SK-N-SH (cell line): Measurements from ENCODE around the gene APC2. TPM values are rescaled to one million over a fixed set of nuclear protein-coding genes. Genes with fewer than 3 reads are reported as not detected.

Source experiments
- CTCF ChIA-PET: fragments of 300-600, 350-600 bp; formaldehyde crosslinking; extraction: SDS; loops from one replicate; lab custom pipeline; 2021; lab: Yijun Ruan, JAX
- POLR2A ChIA-PET: fragments of 350-600 bp; sonication (Branson Sonifier 250); formaldehyde crosslinking; extraction: SDS; loops from one replicate; lab custom pipeline; 2020; ENCODE audit warnings: antibody characterized with exemption, inconsistent platforms; lab: Yijun Ruan, JAX
- DNase-seq: peaks from one replicate; pipeline ENCODE4 v3.0.0; 2012
- H2AFZ ChIP-seq: fragments of 200-600 bp; sonication (generic); 2 replicates; pipeline ENCODE4 v1.8.1; 2016; ENCODE audit warnings: antibody characterized with exemption, mild to moderate bottlenecking, low read depth
- H3F3A ChIP-seq: fragments of 200-600 bp; sonication (generic); replicated peaks from 2 replicates; pipeline ENCODE3; 2016; ENCODE audit warnings: antibody characterized with exemption, mild to moderate bottlenecking; ENCODE audit not compliant: insufficient read depth
- H3K27ac ChIP-seq, 2 experiments: fragments of 200-500 bp in 1 of 2; fragments of 200-600 bp in 1 of 2; sonication (Bioruptor generic) in 1 of 2; sonication (generic), shearing (Covaris generic) in 1 of 2; 2 replicates each; pipeline versions ENCODE4 v1.5.1 to v1.6.1; 2014 to 2016; ENCODE audit warnings: low read depth in 2 of 2, inconsistent platforms in 1 of 2, low read length in 1 of 2, mild to moderate bottlenecking in 1 of 2, mixed read lengths in 1 of 2
- H3K27me3 ChIP-seq: fragments of 200-600 bp; sonication (generic), shearing (Covaris generic); 2 replicates; pipeline ENCODE4 v1.6.1; 2016; ENCODE audit warnings: mixed run types; ENCODE audit not compliant: insufficient read depth
- H3K36me3 ChIP-seq, 2 experiments: fragments of 200-500 bp in 1 of 2; fragments of 200-600 bp in 1 of 2; sonication (Bioruptor generic) in 1 of 2; sonication (generic) in 1 of 2; replicated peaks in 1 of 2; 2 replicates each; pipeline versions ENCODE3 to v1.5.1; 2014 to 2016; ENCODE audit warnings: low read length in 1 of 2, mild to moderate bottlenecking in 1 of 2; ENCODE audit not compliant: insufficient read depth in 2 of 2, control insufficient read depth in 1 of 2
- H3K4me1 ChIP-seq, 2 experiments: fragments of 200-500 bp in 1 of 2; fragments of 200-600 bp in 1 of 2; sonication (Bioruptor generic) in 1 of 2; sonication (generic), shearing (Covaris generic) in 1 of 2; 2 replicates each; pipeline versions ENCODE4 v1.5.1 to v1.6.1; 2014 to 2016; ENCODE audit warnings: low read depth in 1 of 2, low read length in 1 of 2, mixed run types in 1 of 2; ENCODE audit not compliant: insufficient read depth in 2 of 2, control insufficient read depth in 1 of 2
- H3K4me2 ChIP-seq: fragments of 200-600 bp; sonication (generic), shearing (Covaris generic); 2 replicates; pipeline ENCODE4 v1.6.1; 2017; ENCODE audit warnings: mixed run types
- H3K4me3 ChIP-seq, 2 experiments: fragments of 200-500 bp in 1 of 2; fragments of 200-600 bp in 1 of 2; sonication (Bioruptor generic) in 1 of 2; sonication (generic), shearing (Covaris generic) in 1 of 2; 2 replicates each; pipeline versions ENCODE4 v1.5.1 to v1.8.1; 2014 to 2016; ENCODE audit warnings: low read depth in 2 of 2, inconsistent platforms in 1 of 2, low read length in 1 of 2, mild to moderate bottlenecking in 1 of 2, mixed read lengths in 1 of 2, moderate library complexity in 1 of 2
- H3K79me2 ChIP-seq: fragments of 200-600 bp; sonication (generic); 2 replicates; pipeline ENCODE4 v1.8.1; 2017; ENCODE audit warnings: mild to moderate bottlenecking; ENCODE audit not compliant: insufficient read depth
- H3K9ac ChIP-seq: fragments of 200-600 bp; sonication (generic); 2 replicates; pipeline ENCODE4 v1.6.1; 2017; ENCODE audit warnings: mixed run types
- H3K9me2 ChIP-seq: fragments of 200-600 bp; sonication (generic); 2 replicates; pipeline ENCODE4 v1.6.1; 2017; ENCODE audit warnings: mixed run types
- H3K9me3 ChIP-seq: fragments of 200-600 bp; sonication (generic); 2 replicates; pipeline ENCODE4 v1.6.1; 2017; ENCODE audit warnings: mixed run types, mild to moderate bottlenecking, moderate library complexity
- H4K20me1 ChIP-seq: fragments of 200-600 bp; sonication (generic); 2 replicates; pipeline ENCODE4 v1.6.1; 2017; ENCODE audit warnings: mild to moderate bottlenecking, mixed run types; ENCODE audit not compliant: insufficient read depth
- CTCF ChIP-seq: fragments of 200-600 bp; sonication (generic); IDR thresholded peaks from 2 replicates; pipeline ENCODE4 v1.6.1; 2017; ENCODE audit warnings: antibody characterized with exemption, mild to moderate bottlenecking, moderate library complexity
- ELF1 ChIP-seq: IDR thresholded peaks from 2 replicates; pipeline ENCODE4 v1.4.0; 2012
- EP300 ChIP-seq, 2 experiments: IDR thresholded peaks; 2 replicates each; pipeline versions ENCODE4 v1.4.0 to v1.6.1; 2012; ENCODE audit warnings: borderline replicate concordance in 1 of 2, low read depth in 1 of 2, low read length in 1 of 2
- EZH2phosphoT487 ChIP-seq: fragments of 200-600 bp; sonication (generic); IDR thresholded peaks from 2 replicates; pipeline ENCODE4 v1.6.1; 2017; ENCODE audit warnings: low read depth, mixed run types, mild to moderate bottlenecking, antibody characterized with exemption, moderate library complexity, borderline replicate concordance
- FOSL2 ChIP-seq: IDR thresholded peaks from 2 replicates; pipeline ENCODE4 v1.4.0; 2012; ENCODE audit warnings: low read depth, mild to moderate bottlenecking, moderate library complexity, borderline replicate concordance
- FOXM1 ChIP-seq: IDR thresholded peaks from 2 replicates; pipeline ENCODE4 v1.4.0; 2012; ENCODE audit warnings: low read depth, mild to moderate bottlenecking
- GABPA ChIP-seq: IDR thresholded peaks from 2 replicates; pipeline ENCODE4 v1.4.0; 2012; ENCODE audit warnings: low read depth, mild to moderate bottlenecking
- IRF3 ChIP-seq: fragments of 150-350 bp; IDR thresholded peaks from 2 replicates; pipeline ENCODE4 v1.6.1; 2016; ENCODE audit warnings: mild to moderate bottlenecking, low read depth, low read length
- MAX ChIP-seq: IDR thresholded peaks from 2 replicates; pipeline ENCODE4 v1.4.0; 2012; ENCODE audit warnings: low read depth
- MXI1 ChIP-seq: IDR thresholded peaks from 2 replicates; pipeline ENCODE4 v1.6.1; 2012; ENCODE audit warnings: mild to moderate bottlenecking, low read depth, low read length, improper control_type of control experiment
- NFIC ChIP-seq: IDR thresholded peaks from 2 replicates; pipeline ENCODE4 v1.4.0; 2012; ENCODE audit warnings: borderline replicate concordance
- PBX3 ChIP-seq: IDR thresholded peaks from 2 replicates; pipeline ENCODE4; 2012
- RAD21 ChIP-seq: IDR thresholded peaks from 2 replicates; pipeline ENCODE4 v1.6.1; 2012; ENCODE audit warnings: mild to moderate bottlenecking, low read length
- RCOR1 ChIP-seq: fragments of 150-350 bp; IDR thresholded peaks from 2 replicates; pipeline ENCODE4 v1.6.1; 2017; ENCODE audit warnings: antibody characterized with exemption, low read length
- RFX5 ChIP-seq: IDR thresholded peaks from 2 replicates; pipeline ENCODE4 v1.6.1; 2012; ENCODE audit warnings: mild to moderate bottlenecking, improper control_type of control experiment, low read length
- RXRA ChIP-seq: IDR thresholded peaks from 2 replicates; pipeline ENCODE4 v1.4.0; 2012; ENCODE audit warnings: low read depth, mild to moderate bottlenecking, borderline replicate concordance
- SIN3A ChIP-seq: IDR thresholded peaks from 2 replicates; pipeline ENCODE4 v1.6.1; 2012; ENCODE audit warnings: low read depth, mild to moderate bottlenecking, low read length, moderate library complexity, borderline replicate concordance
- TAF1 ChIP-seq: IDR thresholded peaks from 2 replicates; pipeline ENCODE4 v1.6.1; 2012; ENCODE audit warnings: low read depth, mild to moderate bottlenecking, low read length, moderate library complexity, borderline replicate concordance
- TCF12 ChIP-seq: IDR thresholded peaks from 2 replicates; pipeline ENCODE4 v1.4.0; 2012
- USF1 ChIP-seq: IDR thresholded peaks from 2 replicates; pipeline ENCODE4 v1.4.0; 2012; ENCODE audit warnings: low read depth, borderline replicate concordance
- YY1 ChIP-seq: IDR thresholded peaks from 2 replicates; pipeline ENCODE4 v1.4.0; 2012; ENCODE audit warnings: low read depth, mild to moderate bottlenecking
- WGBS: methylation state at CpG from one replicate; pipeline ENCODE4 v1.1.6; 2017; ENCODE audit warnings: low lambda C conversion rate; 5-methylcytosine and 5-hydroxymethylcytosine counted together
- polyA plus RNA-seq, 3 experiments: library from polyadenylated mRNA; depleted of rRNA; stranded (reverse); fragments of >200 nt; gene quantifications; 2 replicates each; pipeline ENCODE4 v1.2.3, GENCODE V29; 2012

APC2 gene
- polyA plus RNA-seq, 1 of the 3 experiments (the other 2 are of a cell fraction): 1.3 TPM

- TF ChIP-seq CTCF (peak; percentile 69), EP300 (IDR thresholded peaks at IDR 0.05; ENCODE audit: borderline replicate concordance in 1 of 2, low read depth in 1 of 2, low read length in 1 of 2) (no peak), RFX5 (no peak), NFIC (no peak), YY1 (no peak), EZH2phosphoT487 (no peak), IRF3 (no peak), RXRA (no peak), MAX (no peak; the same call in 1 of the 2 replicates), RCOR1 (no peak), TCF12 (peak; percentile 13; the same call in 1 of the 2 replicates)
These were observed 43.0 kb upstream of the APC2 start (continued) for GRCh38 chr19:1406774-1407527.

GRCh38 chr19:1407528-1408299 lies 42.2 kb upstream of the APC2 start, which contains the start of gene DAZAP1:
Gene DAZAP1 (plus strand): TSS chr19:1407586. CDS start chr19:1407774, 188 bp downstream.
- peak within 1 kb of the TSS; percentile 71 to 82 for H3K27ac ChIP-seq
- peak within 1 kb of the TSS; percentile 86 for H2AFZ ChIP-seq
- H3K4me3 ChIP-seq: peak within 1 kb of the TSS; percentile 83 to 86
- peaks cover 43% of the 10 kb centered on the region for H4K20me1 ChIP-seq
- POLR2A ChIA-PET: interaction anchor here (1.4 kb wide), 1 partner anchor 138 kb away, joined by 5 read pairs; the partner anchor contains the start of gene CIRBP
- peaks cover 0 to 3% of the 10 kb centered on the region in 2 experiments for H3K36me3 ChIP-seq
- TF ChIP-seq FOXM1: no peak
- 0 out of 2 replicates have a peak, but pooled peaks have one; percentile 15 for TF ChIP-seq GABPA
- TF ChIP-seq USF1: no peak
- TF ChIP-seq EP300 (IDR thresholded peaks at IDR 0.05; ENCODE audit: borderline replicate concordance in 1 of 2, low read depth in 1 of 2, low read length in 1 of 2): peak in 1 of 2 experiments; percentile 45; a peak in 1 of 4 replicates
- TF ChIP-seq MXI1: no peak
- TF ChIP-seq PBX3: no peak
- no peak for TF ChIP-seq ELF1
- TF ChIP-seq FOSL2: no peak
- TF ChIP-seq SIN3A: no peak
- no peak for TF ChIP-seq RAD21
- no peak for TF ChIP-seq TAF1
- CTCF ChIA-PET: interaction anchor here (1.3 to 2.2 kb wide), 2 partner anchors 11 to 37 kb away, joined by 4 to 8 read pairs; no protein-coding TSS in a partner anchor
- no peaks in the 10 kb centered on the region for H3K27me3 ChIP-seq
- H3K9me3 ChIP-seq: no peaks in the 10 kb centered on the region
- peaks cover 13% of the 10 kb centered on the region for H3F3A ChIP-seq
- no peak for DNase-seq
- peaks cover 51% of the 10 kb centered on the region for H3K79me2 ChIP-seq
- no peaks in the 10 kb centered on the region for H3K9me2 ChIP-seq
- peak within 1 kb of the TSS; percentile 95 for H3K9ac ChIP-seq
- H3K4me1 ChIP-seq: peaks cover 6 to 29% of the 10 kb centered on the region in 2 experiments; a peak in 2 of 4 replicates
- no CpG with 5 or more reads among the region's 121 CpGs for whole genome bisulfite sequencing
- H3K4me2 ChIP-seq: peak within 1 kb of the TSS; percentile 99
